K562 (cell line): Measurements from ENCODE around the gene TSPYL2. TPM values are rescaled to one million over a fixed set of nuclear protein-coding genes. Genes with fewer than 3 reads are reported as not detected.
A peak's percentile ranks its signal among the peaks of the same experiment; 100 is the strongest.

Experiments
- ATAC-seq: fragments of 200-7000 bp; cut with Tn5 transposase; 3 replicates; pipeline ENCODE4 v1.9.1; 2020; ENCODE audit warnings: moderate library complexity
- BruUV-seq: library from RNA; stranded (reverse); fragments of 400-500 nt; replicated peaks from 2 replicates; lab custom pipeline; 2021; lab: Mats Ljungman, UMichigan
- CTCF ChIA-PET: fragments of 300-600 bp; formaldehyde crosslinking; extraction: SDS; loops from one replicate; lab custom pipeline; 2021; ENCODE audit warnings: low intra/inter-chr PET ratio; lab: Yijun Ruan, JAX
- POLR2A ChIA-PET: fragments of 300-600, 350-650 bp; sonication (Branson Sonifier 250); formaldehyde crosslinking; extraction: SDS; loops from one replicate; lab custom pipeline; 2021; ENCODE audit warnings: antibody characterized with exemption, inconsistent platforms; lab: Yijun Ruan, JAX
- DNase-seq, 4 experiments: peaks; one replicate each; pipeline versions ENCODE4 v3.0.0 to v3.0.0-alpha.2; 2011 to 2018; ENCODE audit warnings: low spot score in 3 of 4, mixed read lengths in 3 of 4; ENCODE audit errors: extremely low read depth in 1 of 4
- FAIRE-seq: peaks from 2 replicates; lab custom pipeline; 2011; peaks lifted over from hg19 to GRCh38; lab: Jason Lieb, UNC
- H2AFZ ChIP-seq: 2 replicates; pipeline ENCODE4 v1.6.0; 2011; ENCODE audit warnings: low read depth, low read length, control low read depth, inconsistent platforms
- H3K27ac ChIP-seq: fragments of 200-600 bp; 3 replicates; pipeline ENCODE4 v1.8.0; 2011; ENCODE audit warnings: low read depth, mild to moderate bottlenecking, control low read depth, inconsistent platforms, low read length, moderate library complexity, mixed read lengths; ENCODE audit errors: extremely low read depth
- H3K27me3 ChIP-seq, 2 experiments: fragments of 300-600 bp in 1 of 2; 2 replicates in 1 of 2; 3 replicates in 1 of 2; pipeline versions ENCODE4 v1.6.0 to v1.8.0; 2011; ENCODE audit warnings: inconsistent platforms in 2 of 2, low read length in 2 of 2, mild to moderate bottlenecking in 1 of 2, mixed read lengths in 1 of 2, moderate library complexity in 1 of 2; ENCODE audit not compliant: control insufficient read depth in 2 of 2, insufficient read depth in 2 of 2
- H3K36me3 ChIP-seq: fragments of 300-600 bp; 3 replicates; pipeline ENCODE4 v1.8.0; 2011; ENCODE audit warnings: mild to moderate bottlenecking, low read length, inconsistent platforms; ENCODE audit not compliant: control insufficient read depth, insufficient read depth
- H3K4me1 ChIP-seq, 2 experiments: fragments of 200-600 bp in 1 of 2; replicated peaks in 1 of 2; 2 replicates in 1 of 2; 3 replicates in 1 of 2; pipeline versions ENCODE4 v1.5.1 to v1.8.0; 2011; ENCODE audit warnings: inconsistent platforms in 2 of 2, low read length in 2 of 2, mild to moderate bottlenecking in 1 of 2, mixed read lengths in 1 of 2, moderate library complexity in 1 of 2; ENCODE audit not compliant: control insufficient read depth in 2 of 2, insufficient read depth in 2 of 2
- H3K4me2 ChIP-seq: 2 replicates; pipeline ENCODE4 v1.6.1; 2011; ENCODE audit warnings: low read length, control low read depth, inconsistent platforms, mixed read lengths; ENCODE audit not compliant: insufficient read depth
- H3K4me3 ChIP-seq: fragments of 200-600 bp; sonication (generic), shearing (Covaris generic); 2 replicates; pipeline ENCODE4 v1.5.1; 2016; ENCODE audit warnings: control low read depth, inconsistent platforms
- H3K79me2 ChIP-seq: fragments of 200-600 bp; 3 replicates; pipeline ENCODE4 v1.8.0; 2011; ENCODE audit warnings: low read length, inconsistent platforms; ENCODE audit not compliant: control insufficient read depth, insufficient read depth
- H3K9ac ChIP-seq, 2 experiments: 2 replicates each; pipeline versions ENCODE4 v1.6.0 to v1.6.1; 2011; ENCODE audit warnings: low read depth in 2 of 2, low read length in 2 of 2, control low read depth in 1 of 2, inconsistent platforms in 1 of 2, mild to moderate bottlenecking in 1 of 2, mixed read lengths in 1 of 2; ENCODE audit not compliant: insufficient read depth in 1 of 2
- H3K9me1 ChIP-seq: one replicate; pipeline ENCODE4 v1.6.0; 2011; ENCODE audit warnings: inconsistent platforms, mild to moderate bottlenecking, low read length, moderate library complexity; ENCODE audit not compliant: control insufficient read depth, insufficient read depth
- H3K9me3 ChIP-seq: replicated peaks from 2 replicates; pipeline ENCODE4 v1.5.1; 2011; ENCODE audit warnings: low read depth, low read length, inconsistent platforms; ENCODE audit not compliant: control insufficient read depth, insufficient read depth
- H4K20me1 ChIP-seq: replicated peaks from 2 replicates; pipeline ENCODE4 v1.6.1; 2011; ENCODE audit warnings: low read length, inconsistent platforms, mixed read lengths; ENCODE audit not compliant: control insufficient read depth, insufficient read depth
- PHF21A ChIP-seq: fragments of 450-650 bp; IDR thresholded peaks from 2 replicates; pipeline ENCODE4 v1.6.1; 2017; ENCODE audit warnings: low read depth, borderline replicate concordance
- ZNF316 ChIP-seq: fragments of 450-650 bp; IDR thresholded peaks from 2 replicates; pipeline ENCODE4 v1.6.1; 2016
- WGBS: fragments of 100-300 bp; shearing (Covaris generic); methylation state at CpG from one replicate; pipeline ENCODE4 v1.1.6; 2016; ENCODE audit warnings: low coverage, mixed read lengths; ENCODE audit not compliant: insufficient coverage; ENCODE audit errors: missing lambda C conversion rate; 5-methylcytosine and 5-hydroxymethylcytosine counted together
- in situ Hi-C: fragments of 300-500 bp; cut with MboI; formaldehyde crosslinking; loops from 4 replicates; pipeline ENCODE4 v1.15.0; 2018; ENCODE audit warnings: inconsistent platforms, mixed read lengths
- intact Hi-C: fragments of 100-400 bp; cut with micrococcal nuclease; formaldehyde crosslinking; loops from 2 replicates; pipeline ENCODE4 v1.14.2; 2022
- polyA plus RNA-seq, 8 experiments: library from polyadenylated mRNA; depleted of rRNA in 4 of 8; stranded (reverse) in 5 of 8; unstranded in 3 of 8; fragments of >200 nt; fragmentation: Nextera tagmentation in 2 of 8; fragmentation: Illumina TruSeq in 1 of 8; extraction: Ambion mirVana in 2 of 8; extraction: Trizol in 1 of 8; gene quantifications; 2 replicates each; pipeline versions ENCODE4 v1.2.1 to v1.2.3, GENCODE V29; 2011 to 2014; ENCODE audit warnings: inconsistent platforms in 1 of 8, missing spikeins in 1 of 8
- total RNA-seq, 7 experiments: library from RNA; depleted of rRNA in 6 of 7; stranded (reverse); fragments of >200 nt in 6 of 7; fragmentation: Illumina TruSeq in 2 of 7; extraction: Trizol in 2 of 7; gene quantifications; 2 replicates each; pipeline versions ENCODE4 v1.2.1 to v1.2.3, GENCODE V29; 2011 to 2021; ENCODE audit warnings: low replicate concordance in 1 of 7
- TF ChIP-seq, protein P1 (sequence below): fragments of 450-650 bp; formaldehyde crosslinking; IDR thresholded peaks from 2 replicates; pipeline ENCODE4 v1.4.0; 2020; ENCODE audit warnings: mild to moderate bottlenecking

TSPYL2 gene
- total and polyA plus RNA-seq, 9 of the 15 experiments (the other 6 are each of a cell fraction or from before 2014, with no cell fraction given): 0.41 to 20.0 (median 10.8) TPM

- DNase-seq (no peak), FAIRE-seq (no peak)
- BruUV-seq: no TSS peak
- Histone ChIP-seq H3K9ac (no peak overlapping the region), H3K4me1 (no peaks in the 10 kb centered on the region), H3K27me3 (no peaks in the 10 kb centered on the region), H3K4me2 (no peak overlapping the region), H3K36me3 (no peaks in the 10 kb centered on the region), H3K4me3 (no peak overlapping the region), H4K20me1 (no peaks in the 10 kb centered on the region)
- TF ChIP-seq ZNF316: peak; percentile 64
- no peak for TF ChIP-seq PHF21A
- TF ChIP-seq, all 486 proteins: peak for 1
- H3K9me3 ChIP-seq: no peaks in the 10 kb centered on the region
- no peaks in the 10 kb centered on the region for H3K79me2 ChIP-seq
- CTCF ChIA-PET: no interaction called here
- intact Hi-C loops (no loop called here), in situ Hi-C loops (no loop called here)
- POLR2A ChIA-PET: no interaction called here
- no peak for ATAC-seq
- 46% methylated on average over 2 of the region's 2 CpGs for WGBS
- H3K9me1 ChIP-seq: no peaks in the 10 kb centered on the region
- H2AFZ ChIP-seq: no peak overlapping the region
- no peak overlapping the region for H3K27ac ChIP-seq
These were observed 44.2 kb downstream of the TSPYL2 start for GRCh38 chrX:53126377-53126776.

GRCh38 chrX:53128097-53128749 lies 46.1 kb downstream of the TSPYL2 start:
- 25% methylated on average over 3 of the region's 3 CpGs for WGBS
- TF ChIP-seq, protein P1, sequence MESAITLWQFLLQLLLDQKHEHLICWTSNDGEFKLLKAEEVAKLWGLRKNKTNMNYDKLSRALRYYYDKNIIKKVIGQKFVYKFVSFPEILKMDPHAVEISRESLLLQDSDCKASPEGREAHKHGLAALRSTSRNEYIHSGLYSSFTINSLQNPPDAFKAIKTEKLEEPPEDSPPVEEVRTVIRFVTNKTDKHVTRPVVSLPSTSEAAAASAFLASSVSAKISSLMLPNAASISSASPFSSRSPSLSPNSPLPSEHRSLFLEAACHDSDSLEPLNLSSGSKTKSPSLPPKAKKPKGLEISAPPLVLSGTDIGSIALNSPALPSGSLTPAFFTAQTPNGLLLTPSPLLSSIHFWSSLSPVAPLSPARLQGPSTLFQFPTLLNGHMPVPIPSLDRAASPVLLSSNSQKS (CRISPR knock-in tag): no peak

More at GRCh38 chrX:53128097-53128749, 46.1 kb downstream of the TSPYL2 start:
- no peak overlapping the region for H3K4me2 ChIP-seq
- in situ Hi-C loops (no loop called here), intact Hi-C loops (no loop called here)
- BruUV-seq: no TSS peak
- H3K9me1 ChIP-seq: no peaks in the 10 kb centered on the region
- H3K36me3 ChIP-seq: no peaks in the 10 kb centered on the region
- H3K27ac ChIP-seq: no peak overlapping the region
- no peaks in the 10 kb centered on the region for H3K9me3 ChIP-seq
- no peaks in the 10 kb centered on the region for H4K20me1 ChIP-seq
- POLR2A ChIA-PET: no interaction called here
- no peak for DNase-seq
- CTCF ChIA-PET: no interaction called here
- H3K79me2 ChIP-seq: no peaks in the 10 kb centered on the region
- H3K4me1 ChIP-seq: no peaks in the 10 kb centered on the region
- H2AFZ ChIP-seq: no peak overlapping the region
- no peak for FAIRE-seq
- no peaks in the 10 kb centered on the region for H3K27me3 ChIP-seq
- no peak for ATAC-seq
- no peak overlapping the region for H3K4me3 ChIP-seq
- H3K9ac ChIP-seq: no peak overlapping the region
